ENCODE measurements around the gene UAP1. TPM values are rescaled to one million over a fixed set of nuclear protein-coding genes. Genes with fewer than 3 reads are reported as not detected.
"Not testable (repeated sequence)": the region's sequence is repeated elsewhere in the genome, so short reads cannot be mapped to it uniquely, and the experiment has no call there.

UAP1 gene
- total RNA-seq, 2 experiments from 2014 or later = 30.0 to 41.2 TPM

GRCh38 chr1:162590686-162591085 is 29.2 kb downstream of the UAP1 start:
- CTCF ChIA-PET (ENCODE audit: unreplicated experiment) = no interaction called here
- Histone ChIP-seq H3K4me1 (ENCODE audit: insufficient read depth, low read length, poor library complexity, severe bottlenecking) (no peaks in the 10 kb centered on the region), H3K4me3 (ENCODE audit: low read depth, low read length, poor library complexity, severe bottlenecking) (no peak overlapping the region), H3K27ac (ENCODE audit: low read depth, low read length, poor library complexity, severe bottlenecking) (no peak overlapping the region), H3K4me2 (ENCODE audit: low read length) (no peak overlapping the region), H4K20me1 (ENCODE audit: insufficient read depth, low read length) (no peaks in the 10 kb centered on the region), H3K9me2 (ENCODE audit: insufficient read depth, low read length) (no peaks in the 10 kb centered on the region), H3K79me2 (ENCODE audit: insufficient read depth, low read depth, low read length) (no peaks in the 10 kb centered on the region), H2AFZ (ENCODE audit: low read length) (no peak overlapping the region), H3K9me3 (ENCODE audit: low read length) (no peaks in the 10 kb centered on the region), H3K36me3 (ENCODE audit: insufficient read depth, low read length) (peaks cover 38% of the 10 kb centered on the region)
- no TSS peak for BruUV-seq (replicated peaks)
- POLR2A ChIA-PET = interaction anchor here (0.6 to 1.6 kb wide), 2 partner anchors 10 to 30 kb away, joined by 3 to 5 read pairs; no protein-coding TSS in a partner anchor
- intact Hi-C loops (cut with micrococcal nuclease; ENCODE audit: unreplicated experiment) = no loop called here
- TF ChIP-seq EZH2phosphoT487 (IDR thresholded peaks at IDR 0.05; ENCODE audit: borderline replicate concordance, low read depth, low read length) (no peak), CTCF (conservative IDR thresholded peaks at IDR 0.05; ENCODE audit: low read length) (no peak)
- DNase-seq (ENCODE audit: low spot score) = no peak

GRCh38 chr1:162596514-162597170 is 35.1 kb downstream of the UAP1 start:
- no peaks in the 10 kb centered on the region for H3K79me2 ChIP-seq (ENCODE audit: insufficient read depth, low read depth, low read length)
- no peak for DNase-seq (ENCODE audit: low spot score)
- H2AFZ ChIP-seq (ENCODE audit: low read length) = no peak overlapping the region
- H3K27ac ChIP-seq (ENCODE audit: low read depth, low read length, poor library complexity, severe bottlenecking) = no peak overlapping the region
- no peak overlapping the region for H3K4me3 ChIP-seq (ENCODE audit: low read depth, low read length, poor library complexity, severe bottlenecking)
- no peaks in the 10 kb centered on the region for H4K20me1 ChIP-seq (ENCODE audit: insufficient read depth, low read length)
- H3K9me2 ChIP-seq (ENCODE audit: insufficient read depth, low read length) = no peaks in the 10 kb centered on the region
- H3K4me2 ChIP-seq (ENCODE audit: low read length) = no peak overlapping the region
- peaks cover 35% of the 10 kb centered on the region for H3K36me3 ChIP-seq (ENCODE audit: insufficient read depth, low read length)
- ChIA-PET CTCF (ENCODE audit: unreplicated experiment) (no interaction called here), POLR2A (interaction anchor here (1.5 kb wide), 1 partner anchor 29 kb away, joined by 3 read pairs; no protein-coding TSS in a partner anchor)
- no TSS peak for BruUV-seq (replicated peaks)
- no peak for TF ChIP-seq CTCF (conservative IDR thresholded peaks at IDR 0.05; ENCODE audit: low read length)
- no peak for TF ChIP-seq EZH2phosphoT487 (IDR thresholded peaks at IDR 0.05; ENCODE audit: borderline replicate concordance, low read depth, low read length)
- no peaks in the 10 kb centered on the region for H3K9me3 ChIP-seq (ENCODE audit: low read length)
- H3K4me1 ChIP-seq (ENCODE audit: insufficient read depth, low read length, poor library complexity, severe bottlenecking) = no peaks in the 10 kb centered on the region
- intact Hi-C loops (cut with micrococcal nuclease; ENCODE audit: unreplicated experiment) = no loop called here

GRCh38 chr1:162599451-162599850 is 37.9 kb downstream of the UAP1 start:
- ChIA-PET POLR2A (no interaction called here), CTCF (ENCODE audit: unreplicated experiment) (no interaction called here)
- Histone ChIP-seq H3K36me3 (ENCODE audit: insufficient read depth, low read length) (peaks cover 26% of the 10 kb centered on the region), H3K9me2 (ENCODE audit: insufficient read depth, low read length) (no peaks in the 10 kb centered on the region), H3K9me3 (ENCODE audit: low read length) (no peaks in the 10 kb centered on the region), H3K79me2 (ENCODE audit: insufficient read depth, low read depth, low read length) (no peaks in the 10 kb centered on the region), H3K4me2 (ENCODE audit: low read length) (no peak overlapping the region), H3K27ac (ENCODE audit: low read depth, low read length, poor library complexity, severe bottlenecking) (no peak overlapping the region), H3K4me1 (ENCODE audit: insufficient read depth, low read length, poor library complexity, severe bottlenecking) (no peaks in the 10 kb centered on the region), H2AFZ (ENCODE audit: low read length) (no peak overlapping the region), H3K4me3 (ENCODE audit: low read depth, low read length, poor library complexity, severe bottlenecking) (no peak overlapping the region), H4K20me1 (ENCODE audit: insufficient read depth, low read length) (no peaks in the 10 kb centered on the region)
- no peak for TF ChIP-seq CTCF (conservative IDR thresholded peaks at IDR 0.05; ENCODE audit: low read length)
- TF ChIP-seq EZH2phosphoT487 (IDR thresholded peaks at IDR 0.05; ENCODE audit: borderline replicate concordance, low read depth, low read length) = no peak
- intact Hi-C loops (cut with micrococcal nuclease; ENCODE audit: unreplicated experiment) = no loop called here
- BruUV-seq (replicated peaks) = no TSS peak
- no peak for DNase-seq (ENCODE audit: low spot score)

- H3K4me1 ChIP-seq (ENCODE audit: insufficient read depth, low read length, poor library complexity, severe bottlenecking); H3K4me3 ChIP-seq (ENCODE audit: low read depth, low read length, poor library complexity, severe bottlenecking); H4K20me1 ChIP-seq (ENCODE audit: insufficient read depth, low read length); H3K27ac ChIP-seq (ENCODE audit: low read depth, low read length, poor library complexity, severe bottlenecking); BruUV-seq (replicated peaks); H2AFZ ChIP-seq (ENCODE audit: low read length); intact Hi-C loops (cut with micrococcal nuclease; ENCODE audit: unreplicated experiment); H3K9me2 ChIP-seq (ENCODE audit: insufficient read depth, low read length); H3K4me2 ChIP-seq (ENCODE audit: low read length); H3K79me2 ChIP-seq (ENCODE audit: insufficient read depth, low read depth, low read length); DNase-seq (ENCODE audit: low spot score); CTCF ChIA-PET (ENCODE audit: unreplicated experiment); POLR2A ChIA-PET; H3K9me3 ChIP-seq (ENCODE audit: low read length): not testable (repeated sequence)
- H3K36me3 ChIP-seq (ENCODE audit: insufficient read depth, low read length) = peaks cover 23% of the 10 kb centered on the region
Measured at GRCh38 chr1:162603117-162603516, 41.6 kb downstream of the UAP1 start.

Measured in OCI-LY7 (cell line).